HUES64 (cell line): ENCODE results near the gene SHISAL2B.

Source experiments
- H3K27ac ChIP-seq: 2 replicates; pipeline ENCODE4 v1.7.0; 2013; ENCODE audit warnings: low read depth, low read length, inconsistent platforms
- H3K27me3 ChIP-seq: 2 replicates; pipeline ENCODE4 v1.6.1; 2013; ENCODE audit warnings: mild to moderate bottlenecking, low read length; ENCODE audit not compliant: insufficient read depth
- H3K36me3 ChIP-seq: 2 replicates; pipeline ENCODE4 v1.6.1; 2013; ENCODE audit warnings: mild to moderate bottlenecking, low read length; ENCODE audit not compliant: insufficient read depth
- H3K4me1 ChIP-seq: 2 replicates; pipeline ENCODE4 v1.6.1; 2013; ENCODE audit warnings: mild to moderate bottlenecking, low read length, moderate library complexity; ENCODE audit not compliant: insufficient read depth
- H3K4me3 ChIP-seq: 2 replicates; pipeline ENCODE4 v1.5.1; 2013; ENCODE audit warnings: mild to moderate bottlenecking, low read length, moderate library complexity
- H3K9ac ChIP-seq: 2 replicates; pipeline ENCODE4 v1.6.1; 2013; ENCODE audit warnings: mild to moderate bottlenecking, low read depth, low read length
- H3K9me3 ChIP-seq: 2 replicates; pipeline ENCODE4 v1.6.1; 2013; ENCODE audit warnings: low read depth, low read length; ENCODE audit not compliant: insufficient read depth
- WGBS: fragments of 150-250, 120-280 bp; methylation state at CpG from one replicate; pipeline ENCODE4 v1.1.7; 2013; ENCODE audit warnings: missing lambda C conversion rate; 5-methylcytosine and 5-hydroxymethylcytosine counted together

SHISAL2B gene

GRCh38 chr5:64754066-64754465 lies 63.8 kb downstream of the SHISAL2B start:
- peaks cover 50% of the 10 kb centered on the region for H3K36me3 ChIP-seq
- H3K4me1 ChIP-seq: 0 out of 2 replicates have a peak, but pooled peaks cover 2% of the 10 kb centered on the region
- H3K9me3 ChIP-seq: no peaks in the 10 kb centered on the region
- no peak overlapping the region for H3K4me3 ChIP-seq
- 97% methylated on average over 2 of the region's 2 CpGs for WGBS
- no peaks in the 10 kb centered on the region for H3K27me3 ChIP-seq
- H3K9ac ChIP-seq: no peak overlapping the region
- H3K27ac ChIP-seq: no peak overlapping the region

- Histone ChIP-seq H3K27ac (no peak overlapping the region; the same call in 1 of the 2 replicates), H3K4me1 (peaks cover 23% of the 10 kb centered on the region), H3K36me3 (peaks cover 41% of the 10 kb centered on the region), H3K27me3 (no peaks in the 10 kb centered on the region), H3K9ac (no peak overlapping the region), H3K9me3 (no peaks in the 10 kb centered on the region), H3K4me3 (no peak overlapping the region)
- 95% methylated on average over 3 of the region's 3 CpGs for WGBS
Observed at GRCh38 chr5:64758901-64759300, 68.6 kb downstream of the SHISAL2B start.

- Histone ChIP-seq H3K4me3 (no peak overlapping the region), H3K9ac (peak overlapping the region; percentile 5; the same call in 1 of the 2 replicates), H3K27me3 (no peaks in the 10 kb centered on the region), H3K9me3 (no peaks in the 10 kb centered on the region), H3K4me1 (peaks cover 23% of the 10 kb centered on the region), H3K36me3 (peaks cover 45% of the 10 kb centered on the region), H3K27ac (peak overlapping the region; percentile 68; the same call in 1 of the 2 replicates)
- 93% methylated on average over 4 of the region's 4 CpGs for WGBS
Observed at GRCh38 chr5:64759960-64760660, 69.8 kb downstream of the SHISAL2B start.

- Histone ChIP-seq H3K4me3 (no peak overlapping the region), H3K9me3 (no peaks in the 10 kb centered on the region), H3K27ac (no peak overlapping the region), H3K4me1 (peaks cover 29% of the 10 kb centered on the region), H3K9ac (no peak overlapping the region), H3K27me3 (no peaks in the 10 kb centered on the region), H3K36me3 (peaks cover 48% of the 10 kb centered on the region)
- WGBS: 92% methylated on average over 4 of the region's 4 CpGs
Observed at GRCh38 chr5:64763948-64764503, 73.7 kb downstream of the SHISAL2B start.

GRCh38 chr5:64765804-64766504 lies 75.7 kb downstream of the SHISAL2B start:
- H3K4me3 ChIP-seq: no peak overlapping the region
- H3K27me3 ChIP-seq: no peaks in the 10 kb centered on the region
- H3K36me3 ChIP-seq: peaks cover 46% of the 10 kb centered on the region
- peaks cover 22% of the 10 kb centered on the region for H3K4me1 ChIP-seq
- H3K9ac ChIP-seq: no peak overlapping the region
- WGBS: 91% methylated on average over 2 of the region's 2 CpGs
- no peak overlapping the region for H3K27ac ChIP-seq
- H3K9me3 ChIP-seq: no peaks in the 10 kb centered on the region

DNA sequence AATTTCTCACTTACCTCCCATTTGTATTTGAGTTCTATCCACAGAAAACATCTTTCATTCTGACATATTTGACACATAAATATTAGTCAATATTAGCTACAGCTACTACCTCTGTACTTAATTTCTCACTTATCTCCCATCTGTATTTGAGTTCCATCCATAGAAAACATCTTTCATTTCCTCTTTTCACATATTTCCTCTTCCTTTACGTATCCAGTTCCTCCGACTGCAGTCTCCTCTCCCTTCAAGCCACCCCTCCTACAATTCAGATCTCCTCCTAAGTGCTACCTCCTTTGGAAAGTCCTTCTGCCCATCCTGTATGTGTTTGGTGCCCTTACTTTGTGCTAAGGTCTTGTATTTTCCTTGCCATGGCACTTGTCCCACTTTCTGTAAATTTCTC lies 76.6 kb downstream of the SHISAL2B start:
- 89% methylated on average over 2 of the region's 2 CpGs for WGBS
- no peaks in the 10 kb centered on the region for H3K9me3 ChIP-seq
- H3K27ac ChIP-seq: no peak overlapping the region
- H3K27me3 ChIP-seq: no peaks in the 10 kb centered on the region
- H3K9ac ChIP-seq: peak overlapping the region; percentile 98; the same call in 1 of the 2 replicates
- H3K4me3 ChIP-seq: peak overlapping the region; percentile 81
- H3K36me3 ChIP-seq: peaks cover 37% of the 10 kb centered on the region
- H3K4me1 ChIP-seq: peaks cover 14% of the 10 kb centered on the region
